H54 (cell line): ENCODE measurements around the gene ASTN1.

Experiments
- DNase-seq: peaks from one replicate; pipeline ENCODE4 v3.0.0; 2011; ENCODE audit warnings: low spot score, mixed read lengths; ENCODE audit not compliant: insufficient read length
- FAIRE-seq: peaks from 3 replicates; lab custom pipeline; 2011; peaks lifted over from hg19 to GRCh38; lab: Jason Lieb, UNC
- POLR2A ChIP-seq: IDR thresholded peaks from 2 replicates; pipeline ENCODE4 v1.6.1; 2011; ENCODE audit warnings: low read depth, mild to moderate bottlenecking, low read length

Gene ASTN1

DNA sequence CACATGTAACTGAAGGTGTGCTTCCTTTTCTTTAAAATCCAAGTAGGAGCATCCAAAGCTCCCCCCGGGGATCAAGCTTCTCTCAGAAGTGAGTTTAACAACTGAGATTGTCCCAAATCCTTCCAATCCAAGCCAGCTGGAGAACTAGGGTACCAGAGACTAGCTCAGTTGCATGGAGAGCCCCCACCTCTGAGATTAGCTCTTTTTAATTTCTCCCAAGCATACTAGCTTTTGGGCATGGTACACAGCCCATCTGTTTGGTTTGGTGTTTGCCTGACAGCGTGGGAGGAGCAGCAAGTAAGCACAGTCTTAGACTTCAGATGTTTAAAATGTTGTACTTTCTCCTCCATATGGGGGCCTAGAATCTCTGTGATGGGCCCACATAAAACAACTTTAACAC, 142.8 kb downstream of the ASTN1 start:
- FAIRE-seq: no peak
- DNase-seq: no peak
- no peak for TF ChIP-seq POLR2A

DNA sequence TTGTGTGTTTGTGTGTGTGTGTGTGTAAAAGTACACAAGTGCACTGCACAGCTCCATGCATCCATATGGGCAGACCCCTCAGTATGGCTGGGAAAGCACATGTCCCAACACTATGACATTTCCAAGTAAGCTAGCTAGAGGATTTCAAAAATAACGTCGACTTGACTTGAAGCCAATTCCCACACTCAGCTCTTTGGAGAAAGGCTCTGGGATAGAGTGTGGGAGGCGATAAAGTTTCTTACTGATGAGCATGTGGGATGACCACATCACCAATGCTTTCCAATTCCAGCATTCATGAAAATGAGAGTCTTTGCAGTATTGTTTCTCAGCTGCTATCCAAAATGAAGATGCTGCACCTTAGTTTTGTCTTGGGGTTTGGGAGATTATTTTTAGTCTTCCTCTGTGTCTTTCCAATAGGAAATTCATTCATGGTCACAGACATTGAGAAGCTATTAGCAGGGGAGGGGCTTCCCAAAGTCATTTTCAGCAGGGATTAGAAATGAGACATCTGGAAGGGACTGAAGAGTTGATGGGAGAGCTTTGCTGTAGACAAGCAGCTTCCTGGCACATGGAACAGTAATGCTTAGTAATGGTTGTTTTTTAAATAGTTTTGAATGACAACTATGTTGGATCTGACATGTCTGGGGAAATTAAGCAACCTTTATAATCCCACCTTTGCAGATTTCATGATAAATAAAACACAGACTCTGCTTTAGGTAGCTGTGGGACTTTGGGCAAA, 143.5 kb downstream of the ASTN1 start:
- no peak for TF ChIP-seq POLR2A
- no peak for DNase-seq
- FAIRE-seq: no peak

DNA sequence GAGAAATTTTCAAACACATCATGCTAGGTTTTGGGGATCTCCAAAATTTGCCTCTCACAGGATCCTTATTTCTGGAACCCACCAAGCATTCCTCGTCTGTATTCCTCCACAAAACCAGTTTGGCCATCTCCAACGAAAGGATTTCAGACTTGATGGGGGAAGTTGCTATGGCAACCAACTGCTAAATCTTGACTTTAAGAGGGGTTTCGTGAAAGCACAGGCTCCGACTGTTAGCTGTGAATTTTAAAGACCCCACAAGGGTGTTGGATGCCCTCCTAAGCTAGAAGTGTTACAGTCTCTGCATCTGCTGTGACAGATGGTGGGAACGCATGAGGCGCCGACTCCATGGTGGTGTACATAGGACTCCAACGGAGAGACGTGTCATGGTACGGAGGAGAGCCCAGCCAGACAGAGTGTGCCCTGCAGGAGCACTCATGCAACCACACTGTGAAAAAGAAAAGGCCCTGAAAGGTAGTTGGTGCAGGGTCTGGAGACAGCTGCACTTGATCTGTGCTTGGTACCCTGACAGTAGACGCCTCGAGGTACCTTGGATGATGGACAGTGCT, 147.1 kb downstream of the ASTN1 start:
- no peak for FAIRE-seq

DNA sequence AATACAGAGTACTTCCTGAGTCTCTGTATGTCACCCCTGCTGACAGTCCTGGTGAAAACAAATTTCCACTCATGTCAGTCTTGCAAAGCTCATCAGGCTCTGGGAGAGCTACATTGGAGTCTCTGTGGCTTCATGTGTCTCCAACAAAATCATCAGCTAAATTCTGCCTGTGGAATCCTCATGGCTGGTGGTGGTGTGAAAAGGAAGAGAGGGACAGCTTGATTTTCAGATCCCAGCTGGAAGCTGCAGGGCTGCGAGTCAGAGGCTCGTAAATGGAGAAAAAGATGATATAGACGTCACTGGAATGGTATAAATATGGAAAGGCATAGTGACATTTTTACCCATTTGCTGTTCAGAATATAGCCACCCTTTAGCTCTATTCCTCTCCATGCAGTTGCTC, 150.2 kb downstream of the ASTN1 start:
- DNase-seq (no peak), FAIRE-seq (no peak)
- TF ChIP-seq POLR2A: no peak

More for the DNA sequence above, 147.1 kb downstream of the ASTN1 start:
- no peak for DNase-seq
- no peak for TF ChIP-seq POLR2A

DNA sequence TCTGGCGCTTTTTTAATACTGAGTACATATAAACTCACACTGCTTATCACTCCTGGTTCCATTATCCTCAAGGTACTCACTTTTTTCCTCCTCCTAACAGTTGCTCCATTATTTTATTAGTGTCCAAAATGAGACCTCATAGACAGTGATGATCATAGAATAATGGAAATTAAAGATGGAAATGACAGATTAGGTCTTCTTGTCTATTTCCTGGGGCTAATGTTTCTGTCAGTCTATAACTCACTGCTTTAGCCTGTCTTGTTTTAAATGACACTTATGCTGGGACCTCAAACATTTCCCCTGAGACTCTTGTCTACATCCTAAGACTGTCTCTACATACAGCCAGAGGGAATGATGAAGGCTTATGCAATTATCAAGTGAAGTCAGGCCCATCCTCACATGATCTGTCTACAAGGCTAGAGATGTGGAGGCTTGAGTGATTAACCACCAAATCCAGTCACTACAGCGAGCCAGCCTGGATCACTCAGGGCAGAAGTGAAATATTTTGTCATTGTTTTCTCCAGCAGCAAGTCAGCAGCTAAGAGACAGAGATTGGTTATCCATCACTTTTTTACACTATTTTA, 152.1 kb downstream of the ASTN1 start:
- no peak for TF ChIP-seq POLR2A
- DNase-seq (no peak), FAIRE-seq (no peak)

DNA sequence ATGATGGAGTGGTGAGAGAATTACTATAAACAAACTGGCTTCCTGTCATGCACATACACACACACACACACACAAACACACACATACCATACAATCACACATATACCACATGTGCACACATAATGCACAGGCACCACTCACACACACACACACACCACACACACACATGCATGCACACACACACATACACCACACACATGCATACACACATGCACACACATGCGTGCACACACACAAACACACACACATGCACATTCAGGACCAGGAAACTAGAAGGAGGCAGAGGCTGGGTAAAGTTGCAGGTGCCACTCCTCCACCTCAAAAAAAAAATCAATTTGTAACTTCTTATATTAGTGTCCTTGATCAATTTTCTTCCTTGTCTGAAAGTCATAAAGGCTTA, 153.0 kb downstream of the ASTN1 start:
- DNase-seq (no peak), FAIRE-seq (no peak)
- TF ChIP-seq POLR2A: no peak

DNA sequence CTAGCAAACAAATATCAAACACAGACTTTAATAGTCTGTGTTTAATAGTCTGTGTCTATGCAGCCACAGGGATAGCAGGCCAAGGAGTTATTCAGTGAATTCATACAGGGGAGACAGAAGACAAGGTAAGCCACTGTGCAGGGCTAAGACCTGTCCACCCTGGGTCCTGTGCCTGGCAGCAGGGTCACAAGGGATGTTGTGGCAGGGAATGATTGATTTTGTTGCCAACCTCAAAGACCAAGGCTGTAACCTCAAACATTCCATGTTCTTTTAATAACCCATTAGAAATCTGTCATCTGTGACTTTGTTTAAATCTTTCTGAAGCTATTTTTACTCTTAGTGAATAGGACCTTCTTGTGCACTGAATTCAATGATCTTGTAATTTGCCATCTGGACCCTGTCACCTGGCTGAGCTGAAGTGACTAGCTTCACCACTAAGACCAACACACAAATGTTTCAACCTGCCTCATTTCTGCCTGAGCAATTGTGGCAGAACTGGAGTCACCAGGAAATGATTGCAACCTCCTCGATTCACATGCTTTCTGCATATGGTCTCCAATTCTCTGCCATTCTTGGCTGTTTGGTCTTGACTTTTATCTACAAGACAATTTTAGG, 154.2 kb downstream of the ASTN1 start:
- FAIRE-seq (no peak), DNase-seq (no peak)
- no peak for TF ChIP-seq POLR2A

DNA sequence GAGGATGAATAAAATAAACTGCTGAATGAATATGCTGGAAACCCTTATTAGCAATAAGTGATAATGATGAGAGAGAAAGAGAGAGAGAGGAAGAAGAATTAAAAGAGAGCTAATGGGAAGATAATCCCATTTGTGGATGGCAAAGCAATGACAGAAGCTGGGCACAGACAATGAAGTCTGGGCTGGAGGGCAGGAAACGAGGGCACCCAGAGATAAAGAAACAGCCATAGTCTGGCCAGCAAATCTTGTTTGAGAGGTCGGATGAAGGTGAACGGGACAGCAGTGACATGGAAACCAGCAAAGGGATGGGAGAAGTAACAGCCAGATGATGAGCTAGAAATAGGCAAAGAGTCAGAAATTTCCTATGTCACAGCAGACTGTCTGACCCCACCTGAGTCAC, 155.9 kb downstream of the ASTN1 start:
- TF ChIP-seq POLR2A: no peak
- DNase-seq (no peak), FAIRE-seq (no peak)

DNA sequence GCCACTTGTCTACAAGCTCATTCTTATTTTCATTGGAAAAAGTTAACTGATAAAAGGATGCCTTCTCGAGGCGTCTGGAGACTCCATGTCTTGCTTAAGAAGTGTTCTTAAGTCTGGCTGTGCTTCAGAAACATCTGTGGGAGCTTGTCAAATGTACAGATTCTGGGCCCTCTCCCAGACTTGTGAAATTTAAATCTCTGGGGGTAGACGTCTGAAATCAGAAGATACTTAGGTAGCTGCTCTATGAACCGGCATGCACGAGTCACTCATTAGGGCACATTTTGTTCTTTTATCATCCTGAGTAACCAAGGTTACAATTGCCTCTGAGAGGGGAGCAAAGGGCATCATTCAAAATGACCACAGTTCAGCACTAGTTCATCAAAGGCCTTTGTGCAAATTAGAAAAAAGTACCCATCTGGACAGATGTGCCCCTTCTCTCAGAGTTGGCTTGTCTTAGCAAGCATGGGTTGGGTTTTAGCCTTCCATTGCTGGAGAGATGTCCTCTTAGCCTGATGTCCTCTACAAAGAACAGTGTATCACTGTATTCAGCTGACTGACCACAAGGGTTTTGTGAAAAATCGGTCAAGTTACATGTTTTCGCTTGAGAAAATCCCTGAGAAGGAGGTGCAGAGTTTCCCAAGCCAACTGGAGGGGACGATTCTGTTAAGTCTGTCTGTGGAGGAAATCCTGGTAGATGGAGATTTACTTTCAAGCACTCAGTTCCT, 156.9 kb downstream of the ASTN1 start:
- no peak for FAIRE-seq

DNA sequence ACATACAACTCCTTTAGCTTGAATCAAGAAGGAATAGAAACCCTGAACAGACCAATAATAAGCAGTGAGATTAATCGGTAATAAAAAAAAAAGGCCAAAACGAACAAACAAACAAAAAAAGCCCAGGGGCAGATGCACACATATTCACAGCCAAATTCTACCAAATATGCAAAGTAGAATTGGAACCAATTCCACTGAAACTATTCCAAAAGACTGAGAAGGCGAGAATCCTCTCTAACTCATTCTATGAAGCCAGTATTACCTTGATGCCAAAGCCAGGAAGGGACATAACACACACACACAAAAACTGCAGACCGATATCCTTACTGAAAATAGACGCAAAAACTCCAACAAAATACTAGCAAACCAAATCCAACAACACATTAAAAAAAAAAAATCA, 161.6 kb downstream of the ASTN1 start:
- TF ChIP-seq POLR2A: no peak
- DNase-seq (no peak), FAIRE-seq (no peak)

More for the DNA sequence above, 156.9 kb downstream of the ASTN1 start:
- no peak for DNase-seq
- no peak for TF ChIP-seq POLR2A

DNA sequence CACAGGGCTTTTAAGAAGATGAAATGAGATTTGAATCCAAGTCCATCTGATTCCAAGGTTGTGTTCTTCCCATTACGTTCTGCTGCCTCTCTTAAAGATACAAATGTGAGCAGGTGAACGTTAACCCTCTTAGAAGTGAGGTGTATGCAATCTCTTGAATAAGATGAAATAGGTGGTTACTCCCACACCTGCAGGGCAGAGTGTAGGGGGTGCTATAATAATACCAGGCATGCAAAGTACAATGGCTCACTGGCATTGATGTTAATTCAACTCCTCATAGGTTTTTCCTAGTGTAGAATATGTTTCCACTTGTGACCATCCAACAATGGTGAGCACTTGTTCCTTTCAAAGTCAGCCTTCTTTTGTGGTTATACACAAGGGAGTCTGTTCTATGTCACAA, 163.0 kb downstream of the ASTN1 start:
- FAIRE-seq (no peak), DNase-seq (no peak)
- no peak for TF ChIP-seq POLR2A

DNA sequence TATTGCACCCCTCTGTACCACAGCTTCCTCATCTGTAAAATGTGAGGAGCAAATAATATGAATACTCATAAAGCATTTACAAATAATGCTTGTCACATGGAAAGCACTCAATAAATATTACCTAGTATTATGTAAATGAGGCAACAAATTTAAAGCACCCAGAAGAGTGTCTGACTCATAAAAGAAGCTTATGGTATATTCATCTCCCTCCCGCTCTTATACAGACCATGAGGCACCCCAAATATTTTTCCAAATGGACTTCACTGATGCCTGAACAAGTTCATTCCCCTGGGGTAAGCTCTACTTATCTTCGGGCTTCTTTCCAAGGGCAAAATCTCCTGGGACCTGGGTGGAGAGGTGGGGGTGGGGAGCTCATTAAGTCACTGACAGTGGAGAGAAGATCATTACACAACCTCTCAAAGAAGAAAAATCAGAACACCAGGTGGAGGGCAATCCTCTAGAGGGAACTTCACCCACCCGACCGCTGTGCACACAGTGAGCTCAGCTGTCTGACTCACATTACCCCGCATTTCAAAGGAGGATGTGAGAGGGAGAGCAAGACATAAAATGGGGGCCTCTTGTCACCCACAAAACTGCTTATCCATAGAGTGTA, 166.2 kb downstream of the ASTN1 start:
- no peak for TF ChIP-seq POLR2A
- FAIRE-seq: no peak
- no peak for DNase-seq

DNA sequence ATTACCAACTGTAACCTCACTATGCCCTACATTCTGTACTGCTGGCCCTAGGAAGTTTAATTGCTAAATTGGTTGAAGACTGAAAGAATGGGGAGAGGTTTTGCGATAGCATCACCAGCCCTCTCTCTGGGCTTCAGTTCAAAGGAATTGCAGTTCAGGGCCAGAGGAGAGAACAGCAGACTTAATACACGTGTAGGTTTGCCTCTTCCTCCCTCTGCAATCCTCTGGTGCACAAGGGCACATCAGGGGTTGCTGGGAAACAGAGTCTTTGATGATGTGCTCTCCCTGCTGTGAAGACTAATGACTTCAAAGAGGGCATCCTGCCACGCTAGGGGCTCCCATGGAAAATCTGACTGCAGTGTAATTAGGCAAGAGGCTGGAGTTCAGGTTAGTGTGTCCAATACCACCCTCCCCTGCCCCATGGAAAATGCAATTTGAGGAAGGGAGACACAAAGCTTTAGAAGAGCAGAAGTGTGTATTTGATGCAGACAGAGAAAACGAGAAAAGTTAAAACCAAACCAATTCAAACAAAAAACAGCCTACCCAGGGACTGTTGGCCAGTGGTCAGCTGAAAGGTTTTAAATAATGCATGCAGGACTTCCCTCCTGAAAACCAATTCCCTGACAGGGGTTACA, 167.9 kb downstream of the ASTN1 start:
- no peak for TF ChIP-seq POLR2A
- no peak for DNase-seq
- FAIRE-seq: no peak
